Hematopoietic multipotent progenitor cell treated with erythropoietin and hydrocortisone succinate and interleukin-3 and kit ligand, for 8 days (in vitro differentiated cells): Measurements from ENCODE around the gene ZNRF3.

Source experiments
- DNase-seq: peaks from one replicate; pipeline ENCODE4 v3.0.0-alpha.2; 2015

Gene ZNRF3

GRCh38 chr22:28910569-28911303, 27.4 kb downstream of the ZNRF3 start:
- no peak for DNase-seq

- no peak for DNase-seq
These were observed 27.9 kb downstream of the ZNRF3 start for GRCh38 chr22:28911304-28911690.

- no peak for DNase-seq
These were observed 28.7 kb downstream of the ZNRF3 start for GRCh38 chr22:28911777-28912669.

- DNase-seq, result no peak
These were observed 30.8 kb downstream of the ZNRF3 start for GRCh38 chr22:28914201-28914600.

GRCh38 chr22:28915969-28916368, 32.6 kb downstream of the ZNRF3 start:
- DNase-seq, result no peak

GRCh38 chr22:28917747-28918549, 34.6 kb downstream of the ZNRF3 start:
- DNase-seq, result no peak

- no peak for DNase-seq
These were observed 35.3 kb downstream of the ZNRF3 start for GRCh38 chr22:28918550-28919271.

- no peak for DNase-seq
These were observed 37.6 kb downstream of the ZNRF3 start for GRCh38 chr22:28920757-28921584.

- no peak for DNase-seq
These were observed 38.2 kb downstream of the ZNRF3 start for GRCh38 chr22:28921585-28921879.

- no peak for DNase-seq
These were observed 39.3 kb downstream of the ZNRF3 start for GRCh38 chr22:28922540-28923244.

- no peak for DNase-seq
These were observed 40.7 kb downstream of the ZNRF3 start for GRCh38 chr22:28923826-28924732.

- no peak for DNase-seq
These were observed 42.5 kb downstream of the ZNRF3 start for GRCh38 chr22:28925916-28926315.

GRCh38 chr22:28927630-28928029, 44.3 kb downstream of the ZNRF3 start:
- DNase-seq, result peak; percentile 65

- no peak for DNase-seq
These were observed 45.8 kb downstream of the ZNRF3 start for GRCh38 chr22:28929197-28929596.

GRCh38 chr22:28930357-28931007, 47.1 kb downstream of the ZNRF3 start:
- DNase-seq, result peak; percentile 61

GRCh38 chr22:28931844-28932567, 48.6 kb downstream of the ZNRF3 start:
- DNase-seq, result no peak

GRCh38 chr22:28933321-28933720, 49.9 kb downstream of the ZNRF3 start:
- DNase-seq, result no peak

GRCh38 chr22:28934026-28934425, 50.7 kb downstream of the ZNRF3 start:
- DNase-seq, result no peak

- DNase-seq, result no peak
These were observed 51.8 kb downstream of the ZNRF3 start for GRCh38 chr22:28935140-28935539.
